Stimulated activated CD8-positive, alpha-beta memory T cell treated with anti-CD3 and anti-CD28 coated beads, Interleukin-12 subunit alpha, Interleukin-12 subunit beta, amount 100 ng/mL, for 24 hours (primary cell): Measurements from ENCODE around the gene EEPD1.
"Not testable (repeated sequence)": the region's sequence is repeated elsewhere in the genome, so short reads cannot be mapped to it uniquely, and the experiment has no call there.

Source experiments
- DNase-seq: peaks from one replicate; pipeline ENCODE4 v3.0.0-alpha.2; 2020; ENCODE audit errors: extremely low read depth

The EEPD1 gene

DNA sequence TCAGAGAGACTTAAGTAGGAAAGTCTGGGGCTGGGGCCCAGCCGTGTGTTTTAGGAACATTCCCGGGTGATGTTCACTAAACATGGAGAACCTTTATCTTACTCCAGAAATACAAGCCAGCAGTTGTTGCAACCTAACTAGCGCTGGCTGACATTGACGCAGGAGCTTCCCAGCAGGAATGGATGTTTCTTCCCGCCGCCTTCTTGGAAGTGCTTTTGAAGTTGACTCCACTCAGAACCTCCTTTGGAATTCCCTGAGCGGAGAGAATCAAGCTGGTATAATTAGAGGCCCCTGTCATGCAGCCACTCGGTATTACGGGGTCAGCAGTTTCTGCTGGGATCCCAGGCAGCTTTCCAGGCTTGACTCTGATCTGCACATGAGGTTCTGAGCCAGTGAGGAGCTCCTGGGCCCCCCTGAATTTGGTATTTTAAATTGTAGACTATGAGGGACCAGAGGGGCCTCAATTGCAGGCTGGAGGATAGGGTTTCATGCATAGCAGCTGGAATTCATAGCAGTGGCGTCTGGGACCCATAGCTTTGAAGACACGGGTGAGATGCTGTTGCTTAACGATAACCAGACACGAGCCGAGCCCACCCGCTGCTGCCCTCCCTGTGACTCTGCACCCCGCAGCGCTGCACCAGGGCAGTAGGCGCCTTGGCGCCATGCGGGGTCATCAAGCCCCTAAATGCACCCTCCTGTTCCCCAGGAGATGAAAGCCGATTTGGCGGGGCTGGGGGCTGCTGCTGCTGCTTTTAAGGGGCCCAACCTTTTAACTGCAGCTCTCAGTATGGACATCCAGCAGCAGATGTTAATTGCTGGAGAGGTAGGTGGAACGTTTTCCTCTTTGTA, 61.8 kb downstream of the EEPD1 start:
- DNase-seq, result no peak

DNA sequence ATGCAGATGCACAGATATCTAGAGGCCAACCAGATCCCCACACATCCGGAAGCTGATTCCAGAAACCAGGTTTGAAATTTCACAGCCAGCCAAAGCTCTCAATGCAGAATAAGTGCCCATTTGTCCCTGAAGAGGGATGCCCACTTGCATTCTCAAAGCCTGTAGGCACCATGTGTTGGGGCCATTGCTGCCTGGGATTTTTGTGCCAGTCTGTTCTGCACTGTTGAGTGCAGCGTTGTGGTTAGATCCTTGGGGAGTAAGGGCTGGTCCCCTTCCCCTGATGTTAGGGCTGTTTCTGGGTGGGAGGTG, 62.4 kb downstream of the EEPD1 start:
- no peak for DNase-seq

- no peak for DNase-seq
Observed at GRCh38 chr7:36216063-36216684, 63.1 kb downstream of the EEPD1 start.

GRCh38 chr7:36217211-36217960, 64.3 kb downstream of the EEPD1 start:
- no peak for DNase-seq

GRCh38 chr7:36217961-36218284, 64.9 kb downstream of the EEPD1 start:
- no peak for DNase-seq

DNA sequence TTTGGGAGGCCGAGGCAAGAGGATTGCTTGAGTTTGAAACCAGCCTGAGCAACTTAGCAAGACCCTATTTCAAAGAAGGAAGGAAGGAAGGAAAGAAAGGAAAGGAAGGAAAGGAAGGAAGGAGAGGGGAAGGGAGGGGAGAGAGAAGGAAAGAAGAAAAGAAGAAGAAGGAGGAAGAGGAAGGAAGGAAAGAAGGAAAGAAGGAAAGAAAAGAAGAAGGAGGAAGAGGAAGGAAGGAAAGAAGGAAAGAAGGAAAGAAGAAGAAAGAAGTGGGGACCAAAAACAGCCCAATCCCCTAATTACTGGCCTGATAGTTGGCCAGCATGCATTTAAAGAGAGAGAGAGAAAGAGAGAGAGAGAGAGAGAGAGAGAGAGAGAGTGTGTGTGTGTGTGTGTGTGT, 66.4 kb downstream of the EEPD1 start:
- DNase-seq, result no peak

GRCh38 chr7:36223851-36224250, 70.8 kb downstream of the EEPD1 start:
- no peak for DNase-seq

DNA sequence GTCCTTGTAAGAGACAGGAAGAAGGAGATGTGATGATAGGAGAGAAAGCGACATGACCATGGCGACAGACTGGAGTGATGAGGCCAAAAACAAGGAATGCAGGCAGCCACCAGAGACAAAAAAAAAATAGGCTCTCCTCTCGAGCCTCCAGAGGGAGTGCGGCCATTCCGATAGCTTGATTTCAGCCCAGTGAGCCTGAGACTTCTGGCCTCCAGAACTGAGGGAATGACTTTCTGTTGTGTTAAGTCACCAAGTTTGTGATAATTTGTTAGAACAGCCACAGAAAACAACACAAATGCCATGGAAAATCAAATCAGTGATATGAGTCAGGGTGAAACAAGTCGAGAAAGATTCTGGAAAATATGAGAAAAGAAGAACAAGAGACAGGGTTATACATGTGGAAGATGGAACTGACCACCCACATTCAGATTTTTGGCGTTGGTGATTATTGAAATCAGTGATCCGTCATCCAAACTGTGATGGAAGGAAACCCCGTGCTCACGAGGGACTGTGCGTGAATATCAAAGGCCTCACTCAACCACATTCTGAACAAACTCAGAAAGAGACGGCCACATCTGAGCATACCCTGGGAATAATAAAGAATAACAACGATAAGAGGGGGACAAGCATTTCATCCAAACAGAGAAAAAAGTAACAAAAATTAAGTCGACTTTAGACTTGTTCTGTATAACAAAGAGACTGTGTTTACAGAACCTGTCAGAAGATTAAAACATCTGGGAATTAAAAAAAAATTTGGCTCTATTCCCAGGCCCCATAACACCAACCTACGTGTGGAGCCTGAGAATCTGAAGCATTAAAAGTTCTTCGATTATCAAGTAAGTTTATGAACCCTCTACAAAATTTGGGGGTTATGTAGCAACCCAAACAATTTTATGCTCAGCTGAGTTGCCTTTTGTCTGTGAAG, 72.1 kb downstream of the EEPD1 start:
- no peak for DNase-seq

DNA sequence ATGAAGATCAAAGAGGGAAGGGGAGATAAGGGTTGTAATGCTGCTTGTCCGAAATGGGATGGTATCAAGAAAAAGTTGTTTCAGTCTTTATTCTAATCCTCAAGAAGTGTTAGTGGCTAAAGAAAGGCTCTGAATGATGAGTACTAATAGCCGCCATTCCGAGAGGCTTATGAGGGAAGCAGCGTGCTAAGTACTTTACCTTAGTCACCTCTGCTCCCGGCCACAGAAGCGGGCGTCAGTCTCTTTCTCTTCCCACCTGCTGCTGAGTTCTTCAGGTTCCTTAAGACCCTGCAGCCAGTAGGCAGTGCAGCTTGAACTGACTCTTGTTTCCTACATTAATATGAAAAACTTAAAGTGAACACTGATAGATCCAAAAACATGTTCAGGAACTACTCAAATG, 73.1 kb downstream of the EEPD1 start:
- no peak for DNase-seq

- no peak for DNase-seq
Observed at GRCh38 chr7:36227223-36227622, 74.2 kb downstream of the EEPD1 start.

DNA sequence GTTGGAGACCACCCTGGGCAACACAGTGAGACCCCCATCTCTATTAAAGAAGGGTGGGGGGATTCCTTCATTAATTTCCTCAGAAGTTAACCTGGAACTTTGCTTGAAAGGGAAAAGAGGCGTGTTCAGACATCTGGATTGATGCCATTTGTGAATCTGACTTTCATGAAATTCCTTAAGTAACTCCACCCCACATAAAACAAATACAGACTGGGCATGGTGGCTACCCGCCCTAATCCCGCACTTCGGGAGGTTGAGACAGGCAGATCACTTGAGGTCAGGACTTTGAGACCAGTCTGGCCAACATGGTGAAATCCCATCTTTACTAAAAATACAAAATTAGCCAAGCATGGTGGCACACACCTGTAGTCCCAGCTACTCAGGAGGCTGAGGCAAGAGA, 75.0 kb downstream of the EEPD1 start:
- DNase-seq, result no peak

GRCh38 chr7:36231406-36231805, 78.4 kb downstream of the EEPD1 start:
- no peak for DNase-seq

DNA sequence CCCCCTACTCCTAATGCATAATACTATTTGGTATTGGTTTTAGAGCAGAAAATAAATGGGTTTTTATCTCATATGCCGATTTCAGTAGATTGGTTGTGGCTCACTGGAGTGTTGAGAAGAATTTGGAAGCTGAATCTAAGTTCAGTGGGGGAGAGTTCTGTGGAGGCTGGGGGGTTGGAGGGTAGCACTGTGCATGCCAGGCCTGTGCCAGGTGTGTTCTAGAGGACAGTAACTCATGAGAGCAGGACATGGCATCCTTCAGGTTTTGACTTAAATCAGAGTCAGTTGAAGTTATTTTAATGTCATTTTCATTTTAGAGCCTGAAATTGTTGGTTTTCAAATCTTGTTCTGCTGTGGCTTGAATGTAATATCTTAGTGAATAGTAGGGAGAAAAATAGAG, 79.5 kb downstream of the EEPD1 start:
- no peak for DNase-seq

- no peak for DNase-seq
Observed at GRCh38 chr7:36232971-36233550, 80.0 kb downstream of the EEPD1 start.

- DNase-seq, result no peak
Observed at GRCh38 chr7:36236073-36236472, 83.0 kb downstream of the EEPD1 start.

- no peak for DNase-seq
Observed at GRCh38 chr7:36238138-36238537, 85.1 kb downstream of the EEPD1 start.

- DNase-seq, result not testable (repeated sequence)
Observed at GRCh38 chr7:36243356-36243755, 90.3 kb downstream of the EEPD1 start.

GRCh38 chr7:36244001-36244400, 90.9 kb downstream of the EEPD1 start:
- not testable (repeated sequence) for DNase-seq

GRCh38 chr7:36244429-36244828, 91.4 kb downstream of the EEPD1 start:
- DNase-seq, result no peak

DNA sequence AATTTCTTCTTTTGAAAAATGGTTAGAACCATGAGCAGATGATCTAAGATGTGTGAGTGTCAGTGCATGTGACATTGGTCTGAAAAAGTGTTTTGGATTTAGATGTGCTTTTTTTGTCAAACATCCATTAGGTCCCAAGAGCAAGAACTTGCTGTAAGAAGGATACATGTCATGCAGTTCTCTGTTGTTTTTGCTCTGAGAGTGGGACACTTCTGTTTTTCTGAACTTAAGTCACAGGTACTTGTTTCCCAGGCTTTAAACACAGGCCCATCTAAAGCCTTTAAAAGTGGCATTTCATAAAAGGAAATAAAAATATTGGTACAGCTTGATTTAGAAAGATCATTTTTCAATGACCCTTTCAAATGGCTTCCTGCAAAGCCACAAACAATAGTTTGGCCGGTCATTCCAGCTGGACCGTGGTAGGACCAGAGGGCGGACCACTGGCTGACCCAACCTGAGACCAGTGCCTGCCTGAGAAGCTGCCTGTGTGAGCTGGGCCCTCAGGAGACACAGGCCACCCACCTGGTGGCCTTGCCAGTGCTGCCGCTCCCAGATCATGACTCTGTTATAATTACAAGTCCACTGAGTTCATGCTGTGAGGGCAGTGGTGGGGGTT, 92.7 kb downstream of the EEPD1 start:
- no peak for DNase-seq

DNA sequence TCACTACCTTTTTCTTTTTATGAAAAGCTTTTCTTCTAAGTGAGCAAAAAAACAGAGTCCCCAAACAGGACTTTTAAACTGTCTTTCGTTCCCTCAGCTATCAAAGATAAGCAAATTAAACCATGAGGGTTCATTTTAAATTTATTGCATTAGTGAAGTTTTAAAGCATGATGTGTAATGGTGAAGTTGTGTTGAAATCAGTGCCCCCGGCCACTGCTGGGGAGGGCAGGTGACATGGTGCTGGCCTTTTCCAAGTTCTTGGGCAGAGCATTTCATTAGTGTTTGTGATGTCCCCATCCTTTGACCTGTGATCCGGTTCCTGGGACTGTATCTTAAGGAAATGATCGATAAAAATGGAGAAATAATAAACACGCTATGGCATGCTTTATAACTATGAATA, 96.0 kb downstream of the EEPD1 start:
- no peak for DNase-seq
